Caco-2 (cell line): ENCODE results near the gene LRRC26. TPM values are rescaled to one million over a fixed set of nuclear protein-coding genes. Genes with fewer than 3 reads are reported as not detected.

Source experiments
- BruUV-seq: library from RNA; stranded (reverse); fragments of 400-500 nt; replicated peaks from 2 replicates; lab custom pipeline; 2021; lab: Mats Ljungman, UMichigan
- CTCF ChIA-PET: fragments of 300-600 bp; sonication (Branson Sonifier 250); formaldehyde crosslinking; loops from one replicate; lab custom pipeline; 2022; ENCODE audit warnings: antibody characterized with exemption; lab: Charles Lee
- POLR2A ChIA-PET: fragments of 300-600 bp; sonication (Branson Sonifier 250); formaldehyde crosslinking; loops from one replicate; lab custom pipeline; 2022; ENCODE audit warnings: antibody characterized with exemption; lab: Charles Lee
- DNase-seq, 2 experiments: peaks; one replicate each; pipeline versions ENCODE4 v3.0.0 to v3.0.0-alpha.2; 2020 to 2022
- H3K27me3 ChIP-seq: replicated peaks from 2 replicates; pipeline ENCODE4 v1.6.0; 2011; ENCODE audit warnings: low read length; ENCODE audit not compliant: control insufficient read depth, insufficient read depth
- H3K36me3 ChIP-seq: 2 replicates; pipeline ENCODE4 v1.5.1; 2011; ENCODE audit warnings: low read length; ENCODE audit not compliant: control insufficient read depth, insufficient read depth
- H3K4me1 ChIP-seq: fragments of 250-450 bp; sonication (Bioruptor Pico); 2 replicates; pipeline ENCODE4 v1.5.1; 2020; ENCODE audit warnings: mild to moderate bottlenecking
- H3K4me3 ChIP-seq: 2 replicates; pipeline ENCODE4 v1.5.1; 2011; ENCODE audit warnings: low read depth, mild to moderate bottlenecking, control low read depth, low read length
- H3K9me3 ChIP-seq: fragments of 250-450 bp; sonication (Bioruptor Pico); 2 replicates; pipeline ENCODE4 v1.5.1; 2020; ENCODE audit warnings: mild to moderate bottlenecking, moderate library complexity
- H3K27ac Mint-ChIP-seq: one replicate; pipeline ENCODE4 v1.8.0; 2022; ENCODE audit warnings: mixed read lengths; ENCODE audit not compliant: unreplicated experiment
- H3K27me3 Mint-ChIP-seq: one replicate; pipeline ENCODE4 v1.8.0; 2022; ENCODE audit warnings: mixed read lengths; ENCODE audit not compliant: insufficient read depth, unreplicated experiment
- H3K36me3 Mint-ChIP-seq: one replicate; pipeline ENCODE4 v1.8.0; 2022; ENCODE audit warnings: mild to moderate bottlenecking, mixed read lengths; ENCODE audit not compliant: insufficient read depth, unreplicated experiment
- H3K4me1 Mint-ChIP-seq: one replicate; pipeline ENCODE4 v1.8.0; 2022; ENCODE audit warnings: low read depth, mixed read lengths; ENCODE audit not compliant: unreplicated experiment
- H3K4me3 Mint-ChIP-seq: one replicate; pipeline ENCODE4 v1.8.0; 2022; ENCODE audit warnings: mild to moderate bottlenecking, moderate library complexity, mixed read lengths; ENCODE audit not compliant: unreplicated experiment
- H3K9me3 Mint-ChIP-seq: one replicate; pipeline ENCODE4 v1.8.0; 2022; ENCODE audit warnings: mixed read lengths; ENCODE audit not compliant: unreplicated experiment
- CTCF ChIP-seq, 2 experiments: fragments of 200-600 bp in 1 of 2; IDR thresholded peaks; 1 replicate in 1 of 2; 2 replicates in 1 of 2; pipeline versions ENCODE4 v1.5.1 to v1.8.0; 2011 to 2022; ENCODE audit warnings: antibody characterized with exemption in 1 of 2, control low read depth in 1 of 2, inconsistent platforms in 1 of 2, low read depth in 1 of 2, low read length in 1 of 2, mild to moderate bottlenecking in 1 of 2, moderate library complexity in 1 of 2; ENCODE audit not compliant: insufficient read depth in 1 of 2, severe bottlenecking in 1 of 2, unreplicated experiment in 1 of 2
- intact Hi-C: fragments of 100-400 bp; cut with micrococcal nuclease; formaldehyde crosslinking; loops from one replicate; pipeline ENCODE4 v1.10.0; 2022; ENCODE audit not compliant: unreplicated experiment
- total RNA-seq: library from RNA; stranded (reverse); gene quantifications from 2 replicates; pipeline ENCODE4 v1.2.3, GENCODE V29; 2022

LRRC26 gene
- total RNA-seq, 1 experiment from 2014 or later = 2.9 TPM

DNA sequence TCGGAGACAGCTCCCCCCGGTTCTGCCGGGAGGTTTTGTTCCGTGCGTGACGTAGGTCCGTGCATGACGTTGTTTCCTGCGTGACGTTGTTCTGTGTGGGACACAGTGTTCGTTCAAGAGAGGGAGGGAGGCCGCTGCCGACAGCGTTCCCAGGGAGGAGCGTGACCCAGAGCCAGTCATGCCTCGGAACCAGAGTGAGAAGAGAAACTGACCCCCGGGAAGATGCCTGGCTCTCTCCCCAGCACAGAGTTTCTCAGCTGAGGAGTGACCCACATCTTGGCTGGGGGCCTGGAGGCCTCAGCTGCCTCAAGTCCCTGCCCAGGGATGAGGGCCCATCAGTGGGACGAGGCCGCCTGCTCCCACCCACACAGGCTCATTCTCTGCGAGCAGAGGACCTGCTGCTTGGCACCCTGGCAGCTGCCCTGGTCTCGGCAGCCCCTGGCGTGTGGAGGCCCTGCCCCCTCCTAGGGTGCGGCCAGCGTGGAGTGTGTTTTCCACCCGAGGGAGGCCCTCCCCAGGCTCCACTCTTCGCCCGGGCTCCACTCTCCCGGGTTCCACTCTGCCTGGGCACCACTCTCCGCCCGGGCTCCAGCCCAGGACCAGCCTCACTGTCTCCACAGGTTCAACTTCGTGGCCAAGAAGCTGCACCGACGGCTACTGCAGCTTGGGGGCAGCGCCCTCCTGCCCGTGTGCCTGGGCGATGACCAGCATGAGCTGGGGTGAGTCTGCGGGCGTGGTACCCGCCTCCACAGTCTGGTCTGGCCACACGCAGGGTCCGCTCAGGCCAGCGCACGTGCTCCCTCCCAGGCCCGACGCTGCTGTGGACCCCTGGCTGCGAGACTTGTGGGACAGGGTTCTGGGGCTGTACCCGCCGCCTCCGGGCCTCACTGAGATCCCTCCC, 43.6 kb upstream of the LRRC26 start:
- Histone ChIP-seq H3K36me3 (no peaks in the 10 kb centered on the region; the same call in 1 of the 2 replicates), H3K4me3 (no peak overlapping the region), H3K4me1 (peaks cover 18% of the 10 kb centered on the region), H3K27me3 (no peaks in the 10 kb centered on the region), H3K9me3 (no peaks in the 10 kb centered on the region)
- intact Hi-C loops = no loop called here
- H3K4me1 Mint-ChIP-seq = peaks cover 6% of the 10 kb centered on the region
- H3K9me3 Mint-ChIP-seq = no peaks in the 10 kb centered on the region
- H3K27ac Mint-ChIP-seq = no peak overlapping the region
- TF ChIP-seq CTCF (IDR thresholded peaks at IDR 0.05; ENCODE audit: insufficient read depth in 1 of 2, low read depth in 1 of 2, low read length in 1 of 2, severe bottlenecking in 1 of 2, unreplicated experiment in 1 of 2) = peak in 1 of 2 experiments; percentile 14
- BruUV-seq = no TSS peak
- DNase-seq = no peak
- peaks cover 26% of the 10 kb centered on the region for H3K36me3 Mint-ChIP-seq
- POLR2A ChIA-PET = no interaction called here
- H3K4me3 Mint-ChIP-seq = no peak overlapping the region
- H3K27me3 Mint-ChIP-seq = no peaks in the 10 kb centered on the region
- CTCF ChIA-PET = interaction anchor here (1.1 to 1.4 kb wide), 2 partner anchors 14 to 24 kb away, joined by 7 to 8 read pairs; partner anchors contain the start of gene RNF224

- POLR2A ChIA-PET = no interaction called here
- H3K27me3 Mint-ChIP-seq = no peaks in the 10 kb centered on the region
- no peak overlapping the region for H3K4me3 ChIP-seq
- no TSS peak for BruUV-seq
- H3K4me1 Mint-ChIP-seq = peaks cover 6% of the 10 kb centered on the region
- H3K9me3 Mint-ChIP-seq = no peaks in the 10 kb centered on the region
- H3K27me3 ChIP-seq = no peaks in the 10 kb centered on the region
- H3K4me1 ChIP-seq = peaks cover 9% of the 10 kb centered on the region
- no peak for TF ChIP-seq CTCF (IDR thresholded peaks at IDR 0.05; ENCODE audit: insufficient read depth in 1 of 2, low read depth in 1 of 2, low read length in 1 of 2, severe bottlenecking in 1 of 2, unreplicated experiment in 1 of 2)
- H3K4me3 Mint-ChIP-seq = no peak overlapping the region
- intact Hi-C loops = no loop called here
- peaks cover 29% of the 10 kb centered on the region for H3K36me3 Mint-ChIP-seq
- DNase-seq = no peak
- H3K36me3 ChIP-seq = no peaks in the 10 kb centered on the region; the same call in 1 of the 2 replicates
- no peaks in the 10 kb centered on the region for H3K9me3 ChIP-seq
- no peak overlapping the region for H3K27ac Mint-ChIP-seq
- CTCF ChIA-PET = no interaction called here
Observed at GRCh38 chr9:137212520-137212919, 42.7 kb upstream of the LRRC26 start.

- Mint-ChIP-seq H3K27ac (no peak overlapping the region), H3K27me3 (no peaks in the 10 kb centered on the region), H3K36me3 (peaks cover 30% of the 10 kb centered on the region), H3K4me1 (peaks cover 9% of the 10 kb centered on the region), H3K9me3 (no peaks in the 10 kb centered on the region), H3K4me3 (no peak overlapping the region)
- no peak for TF ChIP-seq CTCF (IDR thresholded peaks at IDR 0.05; ENCODE audit: insufficient read depth in 1 of 2, low read depth in 1 of 2, low read length in 1 of 2, severe bottlenecking in 1 of 2, unreplicated experiment in 1 of 2)
- BruUV-seq = no TSS peak
- DNase-seq = no peak
- POLR2A ChIA-PET = no interaction called here
- intact Hi-C loops = no loop called here
- Histone ChIP-seq H3K4me1 (peaks cover 4% of the 10 kb centered on the region; the same call in 1 of the 2 replicates), H3K4me3 (no peak overlapping the region), H3K36me3 (no peaks in the 10 kb centered on the region; the same call in 1 of the 2 replicates), H3K9me3 (no peaks in the 10 kb centered on the region), H3K27me3 (no peaks in the 10 kb centered on the region)
- CTCF ChIA-PET = no interaction called here
Observed at GRCh38 chr9:137211532-137211931, 41.7 kb upstream of the LRRC26 start.
